GM04503 (cell line): ENCODE measurements around the gene EID2B.

Experiments
- DNase-seq: peaks from one replicate; pipeline ENCODE4 v3.0.0-alpha.2; 2012; ENCODE audit warnings: low read depth

Gene EID2B

DNA sequence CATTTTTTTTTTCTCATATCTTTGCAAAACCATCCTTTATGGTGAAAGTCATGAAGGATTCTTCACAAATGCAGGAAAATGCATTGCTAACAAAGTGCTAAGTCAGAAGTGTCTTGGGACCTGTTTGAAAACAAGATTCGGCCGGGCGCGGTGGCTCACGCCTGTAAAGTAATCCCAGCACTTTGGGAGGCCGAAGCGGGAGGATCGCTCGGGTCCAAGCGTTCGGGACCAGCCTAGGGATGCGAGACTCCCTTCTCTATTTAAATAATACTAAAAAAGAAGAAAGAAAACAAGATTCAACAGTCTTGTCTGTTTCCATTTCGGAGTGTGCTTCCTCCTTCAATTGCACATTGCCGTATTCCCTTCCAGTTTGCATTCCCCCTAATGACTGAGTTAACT lies 819 bp downstream of the EID2B start:
- DNase-seq: no peak

- DNase-seq: no peak
Measured at GRCh38 chr19:39525205-39525604, 7.4 kb downstream of the EID2B start.

DNA sequence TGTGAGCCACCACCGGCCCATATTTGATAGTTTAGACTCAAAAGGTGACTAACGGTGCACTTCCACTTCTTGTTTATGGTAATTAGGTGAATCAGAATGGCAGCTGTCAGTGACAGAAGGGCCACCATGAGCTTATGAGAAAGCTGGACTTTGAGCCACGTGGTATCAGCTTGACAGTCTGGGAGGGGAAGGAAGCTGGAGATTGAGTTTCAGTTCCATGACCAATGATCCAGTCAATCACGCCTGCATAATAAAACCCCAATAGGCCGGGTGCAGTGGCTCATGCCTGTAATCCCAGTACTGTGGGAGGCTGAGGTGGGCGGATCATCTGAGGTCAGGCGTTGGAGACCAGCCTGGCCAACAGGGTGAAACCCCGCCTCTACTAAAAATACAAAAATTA lies 8.2 kb downstream of the EID2B start:
- no peak for DNase-seq

DNA sequence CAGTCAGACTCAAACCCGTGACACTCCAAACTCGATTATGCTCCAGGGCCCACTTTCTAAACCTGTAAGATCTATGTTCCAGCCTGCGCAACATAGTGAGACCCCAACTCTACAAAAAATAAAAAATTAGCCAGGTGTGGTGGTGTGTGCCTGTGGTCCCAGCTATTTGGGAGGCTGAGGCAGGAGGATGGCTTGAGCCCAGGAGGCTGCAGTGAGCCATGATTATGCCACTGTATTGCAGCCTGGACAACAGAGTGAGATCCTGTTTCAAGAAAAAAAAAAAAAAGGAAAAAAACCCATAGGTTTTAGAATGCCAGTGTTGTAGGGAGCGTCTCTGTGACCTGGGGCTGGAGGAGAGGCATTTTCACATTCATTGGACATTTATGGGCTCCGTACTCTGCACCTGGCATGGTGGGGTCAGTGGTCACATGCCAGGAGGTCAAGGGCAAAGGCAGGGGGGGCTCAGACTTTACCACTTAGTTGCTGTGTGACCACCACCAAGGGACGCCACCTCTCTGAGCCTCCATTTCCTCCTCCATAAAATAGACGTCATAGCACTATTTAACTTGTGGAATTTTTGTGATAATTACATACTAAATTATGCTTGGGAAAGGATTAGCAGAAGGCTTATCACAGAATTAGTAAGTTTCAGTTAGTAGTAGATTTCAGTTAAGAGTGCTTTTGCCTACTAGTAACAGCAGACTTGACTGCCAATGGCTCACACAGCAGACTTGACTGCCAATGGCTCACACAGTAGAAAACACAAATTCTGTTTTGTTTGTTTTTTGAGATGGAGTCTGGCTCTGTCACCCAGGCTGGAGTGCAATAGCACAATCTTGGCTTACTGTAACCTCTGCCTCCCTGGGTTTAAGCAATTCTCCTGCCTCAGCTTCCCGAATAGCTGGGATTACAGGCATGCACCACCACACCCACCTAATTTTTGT lies 11.8 kb downstream of the EID2B start:
- DNase-seq: no peak

- no peak for DNase-seq
Measured at GRCh38 chr19:39518975-39519374, 13.7 kb downstream of the EID2B start.

DNA sequence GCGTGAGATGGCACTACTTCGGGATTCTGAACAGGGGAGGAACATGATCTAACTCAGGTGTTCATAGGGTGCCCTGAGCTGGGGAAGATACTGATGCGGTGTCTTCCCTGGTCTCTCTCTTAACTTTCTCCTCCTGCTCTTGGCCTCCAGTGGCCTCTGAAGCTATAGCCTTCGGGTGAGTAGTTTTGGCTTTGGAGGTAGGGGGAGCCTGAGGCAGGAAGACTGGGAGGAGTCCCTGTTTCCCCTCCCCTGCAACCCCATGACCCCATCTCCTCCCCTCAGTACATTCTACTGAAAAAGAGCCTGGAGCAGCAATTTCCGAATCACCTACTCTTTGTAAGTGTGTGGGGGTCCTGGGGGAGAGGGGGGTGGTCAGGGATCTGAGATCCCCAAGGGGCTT lies 14.2 kb downstream of the EID2B start:
- DNase-seq: no peak

DNA sequence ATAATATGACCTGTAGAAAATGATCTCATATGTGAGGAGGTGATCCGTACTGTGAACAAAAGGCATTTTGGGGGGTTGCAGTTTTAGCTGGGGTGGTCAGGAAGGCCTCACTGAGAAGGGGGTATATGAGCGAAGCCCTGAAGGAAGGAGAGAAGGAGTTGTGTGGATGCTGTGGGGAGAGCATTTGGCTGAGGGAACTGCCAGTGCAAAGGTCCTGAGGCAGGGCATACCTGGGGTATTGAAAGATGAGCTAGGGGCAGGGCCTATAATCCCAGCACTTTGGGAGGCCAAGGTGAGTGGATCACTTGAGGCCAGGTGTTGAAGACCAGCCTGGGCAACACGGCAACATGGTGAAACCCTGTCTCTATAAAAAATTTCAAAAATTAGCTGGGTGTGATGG lies 15.2 kb downstream of the EID2B start:
- DNase-seq: no peak

- no peak for DNase-seq
Measured at GRCh38 chr19:39516270-39516669, 16.4 kb downstream of the EID2B start.

DNA sequence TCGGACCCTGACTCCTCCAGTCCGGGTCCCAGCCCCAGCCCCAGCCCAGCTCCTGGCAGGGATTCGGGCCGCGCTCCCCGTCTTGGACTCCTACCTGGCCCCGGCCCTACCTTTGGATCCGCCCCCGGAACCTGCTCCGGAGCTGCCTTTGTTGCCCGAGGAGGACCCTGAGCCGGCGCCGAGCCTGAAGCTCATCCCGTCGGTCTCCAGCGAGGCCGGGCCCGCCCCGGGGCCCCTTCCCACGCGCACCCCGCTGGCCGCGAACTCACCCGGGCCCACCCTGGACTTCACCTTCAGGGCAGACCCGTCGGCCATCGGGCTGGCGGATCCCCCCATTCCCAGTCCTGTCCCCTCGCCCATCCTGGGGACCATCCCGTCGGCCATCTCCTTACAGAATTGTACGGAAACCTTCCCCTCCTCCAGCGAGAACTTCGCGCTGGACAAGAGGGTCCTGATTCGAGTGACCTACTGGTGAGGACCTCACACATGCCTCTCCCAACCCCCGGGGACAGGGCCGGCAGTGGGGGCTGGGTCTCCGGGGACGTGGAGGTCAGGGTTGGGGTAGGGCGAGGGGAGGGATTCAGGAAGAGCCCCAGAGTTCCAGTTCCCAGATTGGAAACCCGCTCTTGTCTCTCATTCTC lies 17.0 kb downstream of the EID2B start:
- no peak for DNase-seq

DNA sequence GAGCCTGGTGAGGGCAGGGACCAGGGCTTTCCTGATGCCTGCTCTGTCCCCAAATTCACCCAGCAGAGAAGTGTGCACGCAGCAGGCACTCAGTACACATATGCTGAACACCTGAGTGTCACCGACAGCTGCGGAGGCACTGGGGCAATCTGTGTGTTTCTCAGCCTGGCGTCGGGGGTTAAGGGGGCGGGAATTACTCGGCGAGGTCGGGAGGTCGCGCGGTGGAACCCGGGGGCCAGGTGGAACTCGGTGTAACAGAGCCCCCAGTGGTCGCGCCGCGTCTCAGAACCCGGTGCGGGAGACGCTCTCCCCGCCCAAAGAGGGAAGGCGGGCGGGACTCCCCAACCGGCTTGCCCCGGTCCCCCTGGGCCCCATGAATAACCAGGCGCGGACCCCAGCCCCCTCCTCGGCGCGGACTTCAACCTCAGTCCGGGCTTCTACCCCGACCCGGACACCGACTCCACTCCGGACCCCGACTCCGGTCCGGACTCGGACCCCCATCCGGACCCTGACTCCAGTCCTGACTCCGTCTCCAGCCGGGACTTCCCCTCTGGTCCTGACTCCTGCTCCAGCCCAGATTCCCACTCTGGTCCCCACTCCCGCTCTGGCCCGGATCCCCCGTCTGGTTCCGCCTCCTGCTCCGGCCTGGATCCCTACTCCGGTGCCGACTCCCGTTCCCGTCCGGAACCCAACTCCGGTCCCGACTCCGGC lies 17.7 kb downstream of the EID2B start, which contains the start of gene SELENOV:
Gene SELENOV (plus strand): TSS at position 300 of the 711 bp plus-strand sequence. CDS start 74 bp downstream, at position 374.
- no peak for DNase-seq

GRCh38 chr19:39512988-39513387 lies 19.7 kb downstream of the EID2B start:
- DNase-seq: no peak

- no peak for DNase-seq
Measured at GRCh38 chr19:39509233-39509632, 23.4 kb downstream of the EID2B start.

DNA sequence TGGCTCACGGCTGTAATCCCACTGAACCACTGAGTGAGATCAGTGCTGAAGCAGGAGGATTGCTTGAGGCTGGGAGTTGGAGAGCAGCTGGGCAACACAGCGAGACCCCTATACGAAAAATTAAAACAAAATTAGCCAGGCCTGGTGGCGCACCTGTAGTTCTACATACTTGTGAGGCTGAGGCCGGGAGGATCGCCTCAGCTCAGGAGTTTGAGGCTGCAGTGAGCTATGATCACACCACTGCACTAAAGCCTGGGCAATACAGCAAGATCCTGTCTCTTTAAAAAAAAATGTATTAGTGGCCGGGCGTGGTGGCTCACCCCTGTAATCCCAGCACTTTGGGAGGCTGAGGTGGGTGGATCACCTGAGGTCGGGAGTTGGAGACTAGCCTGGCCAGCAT lies 24.0 kb downstream of the EID2B start:
- no peak for DNase-seq

DNA sequence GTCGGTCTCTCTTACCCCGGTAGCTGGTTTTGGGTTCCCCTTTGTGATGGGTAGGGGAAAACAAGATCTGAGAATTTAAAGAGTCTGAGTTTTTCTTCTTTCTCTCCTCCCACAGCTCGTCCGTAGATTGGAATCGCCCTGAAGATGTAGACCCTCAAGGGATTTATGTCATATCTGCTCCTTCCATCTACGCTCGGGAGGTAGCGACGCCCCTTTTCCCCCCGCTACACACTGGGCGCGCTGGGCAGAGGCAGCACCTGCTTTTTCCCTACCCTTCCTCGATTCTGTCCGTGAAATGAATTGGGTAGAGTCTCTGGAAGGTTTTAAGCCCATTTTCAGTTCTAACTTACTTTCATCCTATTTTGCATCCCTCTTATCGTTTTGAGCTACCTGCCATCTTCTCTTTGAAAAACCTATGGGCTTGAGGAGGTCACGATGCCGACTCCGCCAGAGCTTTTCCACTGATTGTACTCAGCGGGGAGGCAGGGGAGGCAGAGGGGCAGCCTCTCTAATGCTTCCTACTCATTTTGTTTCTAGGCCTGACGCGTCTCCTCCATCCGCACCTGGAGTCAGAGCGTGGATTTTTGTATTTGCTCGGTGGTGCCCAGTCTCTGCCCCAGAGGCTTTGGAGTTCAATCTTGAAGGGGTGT lies 24.8 kb downstream of the EID2B start:
- no peak for DNase-seq

DNA sequence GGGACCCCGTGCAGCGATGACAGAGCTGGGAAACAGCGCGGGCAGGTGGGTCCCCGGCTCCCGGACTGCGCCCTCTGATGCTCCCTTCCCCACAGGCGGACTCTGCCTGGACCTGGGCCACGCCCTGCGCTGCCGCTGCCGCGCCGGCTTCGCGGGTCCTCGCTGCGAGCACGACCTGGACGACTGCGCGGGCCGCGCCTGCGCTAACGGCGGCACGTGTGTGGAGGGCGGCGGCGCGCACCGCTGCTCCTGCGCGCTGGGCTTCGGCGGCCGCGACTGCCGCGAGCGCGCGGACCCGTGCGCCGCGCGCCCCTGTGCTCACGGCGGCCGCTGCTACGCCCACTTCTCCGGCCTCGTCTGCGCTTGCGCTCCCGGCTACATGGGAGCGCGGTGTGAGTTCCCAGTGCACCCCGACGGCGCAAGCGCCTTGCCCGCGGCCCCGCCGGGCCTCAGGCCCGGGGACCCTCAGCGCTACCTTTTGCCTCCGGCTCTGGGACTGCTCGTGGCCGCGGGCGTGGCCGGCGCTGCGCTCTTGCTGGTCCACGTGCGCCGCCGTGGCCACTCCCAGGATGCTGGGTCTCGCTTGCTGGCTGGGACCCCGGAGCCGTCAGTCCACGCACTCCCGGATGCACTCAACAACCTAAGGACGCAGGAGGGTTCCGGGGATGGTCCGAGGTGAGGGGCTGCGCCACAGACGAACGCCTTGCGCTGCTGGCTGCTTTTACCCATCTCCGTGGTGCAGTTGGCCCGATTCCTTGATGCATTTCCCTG lies 25.5 kb downstream of the EID2B start:
- DNase-seq: no peak

- DNase-seq: no peak
Measured at GRCh38 chr19:39506598-39506943, 26.1 kb downstream of the EID2B start.

GRCh38 chr19:39502640-39503417 lies 29.8 kb downstream of the EID2B start:
- no peak for DNase-seq

DNA sequence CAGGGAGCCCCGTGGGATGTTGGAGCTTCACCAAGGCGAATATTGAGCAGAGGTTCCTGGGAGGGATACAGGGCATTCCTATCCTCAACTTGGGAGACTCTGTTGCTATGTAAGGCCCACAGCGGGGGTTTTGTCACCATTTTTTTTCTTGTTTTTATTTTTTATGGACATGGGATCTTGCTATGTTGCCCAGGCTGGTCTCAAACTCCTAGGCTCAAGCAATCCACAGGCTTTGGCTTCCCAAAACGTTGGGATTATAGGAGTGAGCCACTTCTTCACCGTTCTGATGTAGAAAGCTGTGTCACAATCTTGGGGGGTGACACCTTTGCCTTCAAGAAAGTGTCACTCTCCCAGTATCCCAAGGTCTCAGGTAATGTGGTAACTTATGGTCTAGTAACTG lies 31.3 kb downstream of the EID2B start:
- DNase-seq: no peak

- DNase-seq: no peak
Measured at GRCh38 chr19:39500543-39500942, 32.1 kb downstream of the EID2B start.

- no peak for DNase-seq
Measured at GRCh38 chr19:39499932-39500331, 32.7 kb downstream of the EID2B start.
